Stromal cell of bone marrow (primary cell): ENCODE measurements around the gene OR5AC2.

Source experiments
- DNase-seq: peaks from one replicate; pipeline ENCODE4 v3.0.0-alpha.2; 2012; ENCODE audit warnings: low read depth

Gene OR5AC2, protein sequence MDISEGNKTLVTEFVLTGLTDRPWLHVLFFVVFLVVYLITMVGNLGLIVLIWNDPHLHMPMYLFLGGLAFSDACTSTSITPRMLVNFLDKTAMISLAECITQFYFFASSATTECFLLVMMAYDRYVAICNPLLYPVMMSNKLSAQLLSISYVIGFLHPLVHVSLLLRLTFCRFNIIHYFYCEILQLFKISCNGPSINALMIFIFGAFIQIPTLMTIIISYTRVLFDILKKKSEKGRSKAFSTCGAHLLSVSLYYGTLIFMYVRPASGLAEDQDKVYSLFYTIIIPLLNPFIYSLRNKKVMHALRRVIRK

DNA sequence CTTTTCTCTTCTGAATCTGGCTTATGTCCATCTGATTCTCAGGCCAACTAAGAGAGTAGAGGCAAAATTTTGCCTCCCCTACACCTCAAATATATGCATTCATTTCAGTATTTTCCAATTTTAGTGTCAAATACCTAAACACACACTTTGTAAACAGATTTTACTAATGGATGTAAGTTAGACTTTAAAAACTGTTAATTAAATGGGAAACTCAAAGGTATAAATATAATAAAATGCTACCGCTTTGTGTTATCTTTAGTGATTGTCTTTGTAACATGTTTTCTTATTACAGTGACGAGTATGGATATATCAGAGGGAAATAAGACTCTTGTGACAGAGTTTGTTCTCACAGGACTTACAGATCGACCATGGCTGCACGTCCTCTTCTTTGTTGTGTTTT lies at the start of gene OR5AC2:
OR5AC2 (plus strand) TSS at position 301 of the 400 bp plus-strand sequence; CDS start at position 301, 0 bp downstream.
- no peak for DNase-seq

GRCh38 chr3:98038286-98038685 lies 48.7 kb upstream of the OR5AC2 start:
- peak; percentile 56 for DNase-seq

DNA sequence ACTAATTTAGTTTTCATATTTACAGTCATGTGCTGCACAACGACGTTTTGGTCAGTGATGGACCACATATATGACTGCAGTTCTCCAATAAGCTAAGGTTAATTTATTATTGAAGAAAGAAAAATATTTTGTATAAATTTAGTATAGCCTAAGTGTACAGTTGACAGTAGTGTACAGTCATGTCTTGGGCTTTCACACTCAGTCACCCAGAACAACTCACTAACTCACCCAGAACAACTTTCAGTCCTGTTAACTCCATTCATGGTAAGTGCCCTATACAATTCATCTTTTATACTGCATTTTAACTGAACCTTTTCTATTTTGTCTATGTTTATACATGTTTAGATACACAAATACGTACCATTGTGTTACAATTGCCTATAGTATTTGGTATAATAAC lies 48.1 kb upstream of the OR5AC2 start:
- DNase-seq = no peak

- DNase-seq = peak; percentile 69
Measured at GRCh38 chr3:98039322-98040024, 47.5 kb upstream of the OR5AC2 start.

- no peak for DNase-seq
Measured at GRCh38 chr3:98041350-98041749, 45.6 kb upstream of the OR5AC2 start.

- no peak for DNase-seq
Measured at GRCh38 chr3:98048586-98048985, 38.4 kb upstream of the OR5AC2 start.

GRCh38 chr3:98049271-98049670 lies 37.7 kb upstream of the OR5AC2 start:
- DNase-seq = no peak

DNA sequence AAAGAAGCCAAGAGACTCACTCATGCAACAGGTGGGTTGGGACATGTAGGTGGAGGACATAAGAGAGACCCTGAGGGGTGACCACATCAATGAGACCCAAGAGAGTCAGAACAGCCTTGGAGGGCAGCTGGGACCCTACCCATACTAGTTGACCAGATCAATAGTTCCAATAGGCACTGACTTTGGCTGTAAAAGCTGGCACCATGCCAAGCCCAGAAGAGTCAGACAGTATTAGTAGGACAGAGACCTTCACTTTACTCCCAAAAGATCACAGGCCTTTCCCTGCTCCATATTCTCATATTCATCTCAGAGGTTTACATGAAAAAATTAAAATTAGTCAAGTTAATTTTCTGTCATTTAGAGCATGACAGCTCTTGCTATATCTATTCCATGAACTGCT lies 30.9 kb upstream of the OR5AC2 start:
- DNase-seq = no peak

DNA sequence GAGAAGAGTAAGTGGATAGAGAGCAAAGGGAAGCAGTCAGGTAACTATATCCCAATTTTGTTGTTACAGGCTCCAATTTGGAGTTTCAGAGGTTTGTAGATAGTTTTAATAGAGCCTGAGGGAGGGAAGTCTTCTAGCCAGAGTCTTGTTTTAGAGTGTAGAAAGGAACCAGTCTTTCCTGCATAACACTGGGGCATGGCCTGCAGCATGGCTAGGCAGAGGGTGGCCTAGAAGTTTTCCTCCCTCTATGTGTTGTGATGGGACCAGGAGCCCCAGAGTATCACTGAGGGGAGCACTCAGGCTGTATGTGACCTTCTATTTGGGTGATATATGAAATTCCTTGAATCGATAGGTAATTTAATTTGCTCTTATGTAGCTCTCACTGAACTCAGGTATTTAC lies 29.3 kb upstream of the OR5AC2 start:
- no peak for DNase-seq

DNA sequence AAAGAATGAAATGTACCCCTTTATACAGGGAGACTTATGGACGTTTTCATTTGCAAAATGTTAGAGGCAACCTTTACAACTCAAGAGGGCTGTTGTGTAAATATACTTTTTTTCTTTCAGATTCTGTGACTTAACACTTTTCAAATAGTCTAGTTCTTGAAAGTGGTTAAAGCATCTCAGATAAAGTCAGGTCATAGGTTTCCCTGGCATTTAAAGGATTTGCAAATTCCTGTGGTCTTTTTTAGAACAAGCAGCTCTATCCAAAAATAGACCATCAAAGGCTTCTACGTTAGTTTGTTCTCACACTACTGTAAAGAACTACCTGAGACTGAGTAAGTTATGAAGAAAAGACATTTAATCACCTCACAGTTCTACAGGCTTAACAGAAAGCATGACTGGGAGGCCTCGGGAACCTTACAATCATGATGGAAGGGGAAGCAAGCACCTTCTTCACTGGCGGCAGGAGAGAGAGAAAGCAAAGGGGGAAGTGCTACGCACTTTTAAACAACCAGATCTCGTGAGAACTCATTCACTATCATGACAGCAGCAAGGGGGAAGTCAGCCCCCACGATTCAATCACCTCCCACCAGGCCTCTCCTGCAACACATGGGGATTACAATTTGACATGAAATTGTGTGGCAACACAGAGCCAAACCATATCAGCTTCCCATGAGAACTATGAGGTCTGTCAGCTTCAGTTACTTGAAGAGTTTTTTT lies 28.6 kb upstream of the OR5AC2 start:
- DNase-seq = no peak

DNA sequence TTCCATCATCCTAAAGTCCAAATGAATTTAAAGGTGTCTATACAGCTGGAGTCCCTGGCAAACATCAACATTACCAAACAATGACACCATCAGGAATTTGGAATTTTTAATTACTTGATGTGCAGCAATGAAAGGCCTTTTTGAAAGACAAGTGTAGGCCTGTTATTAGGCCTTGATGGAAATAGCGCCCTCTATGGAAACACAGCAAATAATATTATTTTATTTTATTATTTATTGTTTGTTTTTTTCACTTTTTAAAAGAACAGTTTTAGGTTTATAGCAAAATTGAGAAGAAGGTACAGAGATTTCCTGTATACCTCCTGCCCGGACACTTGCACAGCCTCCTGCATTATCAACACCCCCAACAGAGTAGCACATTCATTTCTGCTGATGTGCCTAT lies 18.1 kb upstream of the OR5AC2 start:
- DNase-seq = no peak

DNA sequence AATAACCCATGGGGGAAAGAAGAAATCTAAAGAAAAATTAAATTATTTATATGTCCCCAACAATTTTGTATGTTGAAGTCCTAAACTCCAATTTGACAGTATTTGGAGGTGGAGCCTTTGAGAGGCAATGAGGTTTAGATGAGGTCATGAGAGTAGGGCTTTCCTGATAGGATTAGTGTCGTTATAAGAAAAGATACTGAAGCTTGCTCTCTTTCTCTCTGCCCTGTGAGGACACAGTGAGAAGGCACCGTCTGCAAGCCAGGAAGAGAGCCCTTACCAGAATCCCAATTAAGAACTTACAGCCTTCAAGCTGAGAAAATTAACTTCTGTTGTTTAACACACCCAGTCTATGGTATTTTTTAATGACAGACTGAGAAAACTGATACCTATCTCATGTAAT lies 16.1 kb upstream of the OR5AC2 start:
- DNase-seq = no peak

GRCh38 chr3:98073486-98073885 lies 13.5 kb upstream of the OR5AC2 start:
- DNase-seq = no peak

GRCh38 chr3:98095882-98096281 lies 8.9 kb downstream of the OR5AC2 start:
- DNase-seq = no peak

DNA sequence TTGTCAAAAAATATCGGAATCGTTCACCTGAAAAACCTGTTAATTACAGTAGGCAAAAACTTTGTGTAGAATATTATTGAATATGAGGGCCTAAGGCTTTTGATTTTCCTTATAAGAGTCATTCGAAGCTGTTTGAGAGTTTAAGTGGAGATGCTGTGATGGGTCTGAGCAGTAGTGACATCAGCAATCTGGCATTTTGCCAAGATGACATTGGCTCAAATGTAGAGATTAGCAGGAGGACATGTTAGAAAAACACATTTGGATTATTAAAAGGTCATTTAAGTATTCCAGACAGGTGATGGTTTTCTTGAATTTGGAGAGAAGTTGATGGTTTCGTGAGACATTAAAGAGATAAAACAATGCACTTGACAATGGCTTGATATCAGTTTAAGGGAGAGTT lies 12.9 kb downstream of the OR5AC2 start:
- no peak for DNase-seq

GRCh38 chr3:98108162-98108561 lies 21.2 kb downstream of the OR5AC2 start:
- DNase-seq = no peak

DNA sequence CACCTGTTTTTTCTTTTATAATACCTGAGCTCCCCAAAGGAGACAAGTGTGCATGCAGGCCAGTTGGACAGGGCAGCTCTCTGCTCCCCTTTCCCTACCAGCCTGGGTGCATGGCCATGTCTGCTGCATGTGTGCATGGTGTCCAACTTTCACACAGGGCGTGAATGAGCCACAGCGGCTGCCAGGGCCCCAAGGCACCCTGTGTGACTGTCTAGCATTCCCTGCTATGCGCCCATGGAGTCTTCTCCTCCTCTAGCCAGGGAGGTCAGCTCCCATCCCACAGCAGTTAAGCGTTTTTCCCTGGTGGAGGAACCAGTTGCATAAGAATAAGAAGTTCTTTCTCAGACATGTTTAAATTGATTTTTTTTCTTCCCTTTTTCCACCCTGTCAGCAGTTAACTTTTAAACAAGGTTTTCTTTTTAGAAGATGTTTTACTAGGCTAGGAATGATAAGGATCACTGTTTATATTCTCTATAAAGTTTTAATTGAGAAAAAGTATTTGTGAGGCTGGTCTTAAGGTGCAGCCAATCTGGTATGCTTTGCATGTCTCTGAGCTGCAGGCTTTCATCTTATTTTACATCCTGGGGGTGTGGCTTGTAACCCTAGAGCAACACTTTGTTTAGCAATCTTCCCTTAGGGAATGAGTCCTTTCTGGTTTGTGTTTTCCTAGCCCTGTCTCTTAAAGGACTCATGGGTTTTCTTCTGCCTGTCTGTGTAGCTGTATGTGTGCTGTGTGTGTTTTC lies 23.0 kb downstream of the OR5AC2 start:
- no peak for DNase-seq

DNA sequence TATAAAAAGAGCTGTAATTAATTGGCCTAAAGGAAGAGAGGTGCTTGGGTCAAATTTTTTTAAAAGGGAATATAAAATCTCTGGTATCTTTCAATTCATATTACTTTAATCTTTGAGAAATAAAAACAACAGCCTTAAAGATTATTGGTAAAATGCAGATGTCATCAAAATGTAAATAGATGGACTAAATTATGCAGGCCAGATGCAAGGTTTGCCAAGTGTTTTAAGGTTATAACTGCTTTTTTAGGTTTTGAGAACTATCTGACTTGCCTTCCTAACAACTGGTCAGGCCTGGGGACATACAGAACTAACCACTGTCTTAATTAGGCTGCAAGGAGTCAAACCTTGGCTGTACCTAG lies 23.6 kb downstream of the OR5AC2 start:
- no peak for DNase-seq

DNA sequence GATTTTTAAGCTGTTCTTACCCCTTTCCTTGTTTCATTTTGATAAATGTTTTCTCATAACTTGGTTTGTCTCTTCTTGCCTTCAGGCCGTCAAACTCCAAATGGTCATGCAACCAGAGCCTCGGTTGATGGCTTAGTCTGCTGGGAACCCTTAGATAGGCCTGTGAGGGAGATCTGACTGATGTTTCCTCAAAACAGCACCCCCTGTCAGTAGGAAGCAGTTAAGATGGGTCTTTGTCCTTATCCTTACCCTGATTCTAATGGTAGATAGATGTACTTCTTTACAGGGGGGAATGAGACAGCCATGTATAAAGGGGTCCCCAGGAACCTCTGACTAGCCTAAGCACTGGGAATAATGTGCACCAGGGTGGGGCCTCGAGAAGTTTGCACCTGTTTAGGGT lies 27.3 kb downstream of the OR5AC2 start:
- DNase-seq = no peak

GRCh38 chr3:98115717-98116116 lies 28.7 kb downstream of the OR5AC2 start:
- DNase-seq = no peak

DNA sequence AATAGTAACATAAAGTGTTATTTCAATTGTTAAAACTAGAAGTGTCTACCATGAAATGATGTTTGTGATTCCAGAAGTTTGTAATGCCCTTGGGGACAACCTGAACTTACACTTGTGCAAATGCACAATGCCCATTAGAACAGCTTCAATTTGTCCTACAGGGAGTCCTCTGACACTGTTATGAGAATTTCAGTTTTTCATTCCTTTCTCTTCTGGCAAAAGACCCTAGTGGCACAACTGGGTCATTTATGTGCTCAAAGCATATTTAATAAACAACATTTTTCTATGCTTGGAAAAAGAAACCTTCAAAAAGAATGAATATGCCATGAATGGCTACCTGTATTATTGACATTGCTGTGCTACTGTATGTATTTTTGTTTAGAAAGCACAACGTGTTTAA lies 43.4 kb downstream of the OR5AC2 start, which contains the start of gene OR5H1:
OR5H1 (plus strand) TSS at position 301 of the 400 bp plus-strand sequence. CDS start 1,977 bp downstream, outside the sequence.
- no peak for DNase-seq

DNA sequence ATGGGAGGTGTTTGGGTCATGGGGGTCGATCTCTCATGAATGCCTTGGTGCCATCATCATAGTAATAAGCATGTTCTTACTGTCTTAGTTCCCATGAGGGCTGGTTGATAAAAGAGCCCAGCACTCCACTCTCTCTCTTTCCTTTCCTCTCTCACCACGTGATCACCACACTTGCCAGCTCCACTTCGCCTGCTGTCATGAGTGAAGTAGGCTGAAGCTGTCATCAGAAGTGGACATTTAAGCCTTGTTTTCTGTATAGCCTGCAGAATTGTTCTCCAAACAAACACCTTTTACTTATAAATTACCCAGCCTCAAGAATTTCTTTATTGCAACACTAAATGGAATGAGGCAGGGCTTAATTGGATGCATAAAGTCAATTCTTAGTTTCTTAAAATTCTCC lies 49.7 kb downstream of the OR5AC2 start:
- DNase-seq = no peak
